Coronary artery (tissue), 2 donors: Measurements from ENCODE around the gene LGI4.
A peak's percentile ranks its signal among the peaks of the same experiment; 100 is the strongest.

Source experiments
- DNase-seq: peaks from one replicate; pipeline ENCODE4 v3.0.0-alpha.2; 2017; ENCODE audit warnings: low spot score
- H3K27ac ChIP-seq, 2 donors: fragments of 200-600 bp; sonication (generic); one replicate each; pipeline ENCODE4 v1.5.1; 2016 to 2019
- H3K4me3 ChIP-seq: fragments of 200-600 bp; sonication (generic); 2 replicates; pipeline ENCODE4 v1.5.1; 2016; ENCODE audit warnings: mild to moderate bottlenecking, moderate library complexity
- CTCF ChIP-seq: fragments of 200-600 bp; sonication (generic); IDR thresholded peaks from one replicate; pipeline ENCODE4 v1.5.1; 2019; ENCODE audit warnings: antibody characterized with exemption

Gene LGI4

GRCh38 chr19:35126624-35126959 is 8.3 kb downstream of the LGI4 start:
- H3K4me3 ChIP-seq = peak overlapping the region; percentile 27
- DNase-seq = no peak
- H3K27ac ChIP-seq = peak overlapping the region; percentile 43 to 94
- no peak for TF ChIP-seq CTCF

- peak overlapping the region; percentile 27 for H3K4me3 ChIP-seq
- DNase-seq = no peak
- no peak for TF ChIP-seq CTCF
- peak overlapping the region; percentile 43 to 94 for H3K27ac ChIP-seq
Measured at GRCh38 chr19:35125749-35126623, 8.9 kb downstream of the LGI4 start.

- no peak for TF ChIP-seq CTCF
- DNase-seq = no peak
- H3K4me3 ChIP-seq = peak overlapping the region; percentile 77
- peak overlapping the region in 1 of 2 donors; percentile 94 for H3K27ac ChIP-seq
Measured at GRCh38 chr19:35125270-35125717, 9.6 kb downstream of the LGI4 start.

DNA sequence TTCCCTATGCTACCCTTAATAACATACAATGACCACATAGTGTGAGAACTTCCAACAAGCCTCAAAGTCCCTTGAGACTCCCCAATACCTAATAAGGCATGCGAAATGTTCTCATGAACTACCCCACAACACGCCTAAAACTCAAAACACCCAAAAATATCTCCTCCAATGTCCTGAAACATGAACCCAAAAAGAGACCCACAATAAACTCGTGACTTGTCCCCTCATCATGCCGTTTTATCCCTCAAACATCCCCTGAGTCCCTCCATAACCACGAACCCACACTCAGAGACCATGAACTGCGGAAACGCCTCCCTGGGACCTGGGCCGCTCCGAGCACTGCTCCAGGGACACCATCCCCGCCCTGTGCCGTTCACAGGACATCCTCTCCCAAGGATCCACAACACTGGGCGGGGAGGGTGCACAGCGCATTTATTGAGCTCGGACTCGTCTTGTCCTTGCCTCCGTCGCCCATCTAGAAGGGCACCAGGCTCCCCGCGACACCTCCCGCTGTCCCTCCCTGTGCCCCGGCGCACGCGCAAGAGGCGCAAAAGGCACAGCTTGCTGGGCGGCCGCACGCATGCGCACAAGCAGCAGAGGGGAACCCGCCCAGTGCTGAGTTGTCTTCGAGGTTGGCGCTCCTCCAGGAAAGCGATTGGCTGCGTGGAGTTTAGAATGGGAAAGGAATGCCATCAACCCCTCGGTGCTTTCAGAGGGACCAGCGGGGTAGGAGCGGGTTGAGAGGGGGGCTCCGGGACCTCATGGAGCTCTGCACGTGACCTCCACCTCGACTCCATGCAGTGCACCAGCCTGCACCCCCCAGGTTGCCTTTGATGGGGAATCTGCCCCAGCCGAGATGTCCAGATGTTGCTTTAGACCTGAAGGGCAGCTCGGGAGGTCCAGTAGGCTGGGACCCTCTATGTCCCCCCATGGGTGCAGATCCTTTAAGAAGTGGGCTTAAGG is 10.5 kb downstream of the LGI4 start:
- Histone ChIP-seq H3K4me3 (peak overlapping the region; percentile 77), H3K27ac (peak overlapping the region; percentile 90 to 94)
- no peak for TF ChIP-seq CTCF
- peak; percentile 97 for DNase-seq

DNA sequence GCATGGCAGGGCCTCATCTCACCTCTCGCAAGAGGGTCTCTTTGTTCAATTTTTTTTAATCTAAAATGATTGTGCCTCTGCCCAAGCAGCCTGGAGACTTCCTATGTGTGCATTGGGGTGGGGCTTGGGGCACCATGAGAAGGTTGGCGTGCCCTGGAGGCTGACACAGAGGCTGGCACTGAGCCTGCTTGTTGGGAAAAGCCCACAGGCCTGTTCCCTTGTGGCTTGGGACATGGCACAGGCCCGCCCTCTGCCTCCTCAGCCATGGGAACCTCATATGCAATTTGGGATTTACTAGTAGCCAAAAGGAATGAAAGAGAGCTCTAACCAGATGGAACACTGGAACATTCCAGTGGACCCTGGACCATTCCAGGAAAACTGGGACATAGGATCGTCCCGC is 11.3 kb downstream of the LGI4 start:
- Histone ChIP-seq H3K4me3 (peak overlapping the region; percentile 77), H3K27ac (peak overlapping the region; percentile 90 to 94)
- no peak for TF ChIP-seq CTCF
- peak; percentile 91 for DNase-seq

- no peak for DNase-seq
Measured at GRCh38 chr19:35122687-35123551, 11.9 kb downstream of the LGI4 start.

More at GRCh38 chr19:35122687-35123551, 11.9 kb downstream of the LGI4 start:
- no peak for TF ChIP-seq CTCF
- H3K4me3 ChIP-seq = peak overlapping the region; percentile 77
- peak overlapping the region; percentile 90 to 94 for H3K27ac ChIP-seq
